Skin epidermis (tissue), 12 donors: ENCODE results near the gene POLR3F.

ENCODE experiments used
- H3K27ac ChIP-seq, 21 experiments: fragments of 200-600 bp; sonication (generic) in 11 of 21; one replicate each; pipeline ENCODE4 v1.5.0; 2020; ENCODE audit warnings: mild to moderate bottlenecking in 3 of 21, inconsistent platforms in 2 of 21, moderate library complexity in 2 of 21
- H3K4me3 ChIP-seq, 7 experiments: fragments of 200-600 bp; sonication (generic) in 2 of 7; one replicate each; pipeline ENCODE4 v1.5.0; 2020; ENCODE audit warnings: inconsistent platforms in 2 of 7, mild to moderate bottlenecking in 2 of 7, moderate library complexity in 1 of 7

POLR3F gene, protein sequence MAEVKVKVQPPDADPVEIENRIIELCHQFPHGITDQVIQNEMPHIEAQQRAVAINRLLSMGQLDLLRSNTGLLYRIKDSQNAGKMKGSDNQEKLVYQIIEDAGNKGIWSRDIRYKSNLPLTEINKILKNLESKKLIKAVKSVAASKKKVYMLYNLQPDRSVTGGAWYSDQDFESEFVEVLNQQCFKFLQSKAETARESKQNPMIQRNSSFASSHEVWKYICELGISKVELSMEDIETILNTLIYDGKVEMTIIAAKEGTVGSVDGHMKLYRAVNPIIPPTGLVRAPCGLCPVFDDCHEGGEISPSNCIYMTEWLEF

DNA sequence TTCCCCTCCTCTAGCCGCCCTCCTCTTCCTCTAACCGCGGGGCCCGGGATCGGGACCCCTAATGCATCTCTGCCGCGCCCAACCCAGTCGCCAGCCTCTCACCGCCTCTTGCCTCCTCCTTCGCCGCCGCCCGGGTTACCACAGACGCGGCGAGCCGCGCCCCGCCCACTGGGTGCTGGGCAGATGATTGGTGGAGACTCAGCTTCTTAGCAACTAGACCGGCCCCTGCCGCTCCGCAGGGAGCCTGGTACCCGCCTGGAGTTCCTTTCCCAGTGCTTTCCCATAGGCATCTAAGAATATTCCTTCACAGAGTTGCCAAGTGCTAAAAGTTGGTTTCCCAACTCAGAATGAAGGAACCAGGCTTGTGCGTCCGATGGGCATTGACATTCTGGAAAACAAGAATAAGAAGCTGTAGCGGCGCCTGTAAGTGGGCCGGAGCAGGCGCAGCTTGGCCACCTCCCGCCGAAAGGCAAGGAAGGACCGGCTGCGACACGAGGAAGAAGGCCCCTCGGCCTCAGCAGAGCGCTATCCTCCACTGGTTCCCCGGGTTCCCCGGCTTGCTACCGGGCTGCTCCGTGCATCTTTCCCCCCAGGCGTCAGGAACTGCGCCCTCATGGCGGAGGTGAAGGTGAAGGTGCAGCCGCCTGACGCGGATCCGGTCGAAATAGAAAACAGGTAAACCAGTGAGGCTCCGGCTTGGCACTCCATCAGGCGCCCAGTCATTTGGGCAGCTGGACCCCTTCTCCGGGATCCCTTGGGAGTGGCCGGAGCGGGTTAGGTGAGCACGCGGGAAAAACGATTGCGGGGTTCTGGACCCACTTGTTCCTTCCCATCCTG, at the start of gene POLR3F, which contains the start of gene DZANK1:
TSS of gene POLR3F (plus strand) at position 497 of the 837 bp plus-strand sequence. CDS start at position 614, 117 bp downstream.
TSS of gene DZANK1 (minus strand) at position 137 of the 837 bp plus-strand sequence. CDS start 1,672 bp downstream, outside the sequence.
- Histone ChIP-seq H3K27ac (peak within 1 kb of the TSS in 20 of 21 experiments; percentile 54 to 95 (median 88)), H3K4me3 (peak within 1 kb of the TSS; percentile 64 to 98 (median 94))

DNA sequence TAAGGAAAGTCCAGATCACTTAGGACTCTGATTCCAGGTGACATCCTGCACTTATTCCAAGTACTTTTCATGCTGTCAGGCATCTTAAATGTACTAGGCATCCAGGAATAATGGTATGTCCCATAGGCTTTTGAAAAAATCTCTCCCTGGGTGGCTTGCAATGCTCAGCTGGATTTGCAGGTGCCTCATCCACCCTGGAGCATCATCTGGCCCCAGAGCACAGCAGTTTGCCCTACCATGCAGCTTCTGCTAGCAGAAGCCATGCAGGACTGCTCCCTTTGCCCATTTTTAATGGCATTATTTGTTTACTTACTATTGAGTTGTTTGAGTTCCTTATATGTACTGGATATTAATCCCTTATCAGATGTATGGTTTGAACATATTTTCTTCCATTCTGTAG, 45.6 kb upstream of the POLR3F start:
- H3K27ac ChIP-seq: no peak overlapping the region
- no peak overlapping the region for H3K4me3 ChIP-seq

DNA sequence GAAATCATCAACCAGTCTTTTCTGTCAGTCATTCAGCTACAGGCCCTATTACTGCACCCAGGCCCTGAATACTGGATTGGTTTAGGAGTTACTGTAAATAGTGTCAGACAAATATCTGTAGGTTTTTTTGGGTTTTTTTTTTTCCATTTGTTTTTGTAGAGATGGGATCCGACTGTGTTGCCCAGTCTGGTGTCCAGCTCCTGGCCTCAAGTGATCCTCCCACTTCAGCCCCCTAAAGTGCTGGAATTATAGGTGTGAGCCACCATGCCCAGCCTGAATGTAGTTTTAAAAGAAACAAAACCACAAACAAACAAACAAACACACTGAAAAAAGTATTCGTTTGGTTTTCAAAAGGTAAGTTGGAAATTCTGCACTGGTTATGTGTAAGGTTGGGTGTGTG, 40.0 kb upstream of the POLR3F start:
- Histone ChIP-seq H3K4me3 (no peak overlapping the region), H3K27ac (no peak overlapping the region)

DNA sequence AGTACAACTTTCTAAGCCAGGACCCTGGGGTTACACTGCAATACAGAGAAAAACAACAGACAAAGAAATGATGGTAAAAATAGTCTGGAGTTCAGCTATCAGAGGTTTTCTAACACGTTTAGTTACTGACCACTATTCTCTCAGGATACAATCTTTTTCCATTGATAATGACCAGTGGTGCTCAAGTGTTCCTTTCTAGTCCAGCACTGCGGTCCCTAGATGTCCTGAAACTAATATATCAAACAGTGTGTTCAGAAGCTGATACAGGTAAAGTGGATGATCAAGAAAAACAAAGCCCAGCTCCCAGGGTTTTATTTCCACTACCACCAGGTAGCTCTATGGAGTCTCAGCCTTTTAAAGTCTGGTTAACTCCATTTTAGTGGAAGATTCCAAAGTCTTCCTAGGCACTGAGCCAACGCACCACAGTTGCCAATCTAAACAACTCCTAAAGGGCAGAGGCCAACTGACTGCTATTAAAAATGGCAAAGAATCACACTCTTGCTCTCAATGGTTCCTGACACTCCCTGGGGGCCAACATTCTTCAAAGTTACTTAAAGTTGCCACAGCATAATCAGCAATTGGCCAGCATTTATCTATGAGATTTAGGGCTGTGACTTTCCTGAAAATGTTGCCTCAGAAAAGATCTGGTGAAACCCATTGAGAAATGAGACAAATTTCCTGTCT, 38.6 kb upstream of the POLR3F start:
- Histone ChIP-seq H3K27ac (no peak overlapping the region), H3K4me3 (no peak overlapping the region)

DNA sequence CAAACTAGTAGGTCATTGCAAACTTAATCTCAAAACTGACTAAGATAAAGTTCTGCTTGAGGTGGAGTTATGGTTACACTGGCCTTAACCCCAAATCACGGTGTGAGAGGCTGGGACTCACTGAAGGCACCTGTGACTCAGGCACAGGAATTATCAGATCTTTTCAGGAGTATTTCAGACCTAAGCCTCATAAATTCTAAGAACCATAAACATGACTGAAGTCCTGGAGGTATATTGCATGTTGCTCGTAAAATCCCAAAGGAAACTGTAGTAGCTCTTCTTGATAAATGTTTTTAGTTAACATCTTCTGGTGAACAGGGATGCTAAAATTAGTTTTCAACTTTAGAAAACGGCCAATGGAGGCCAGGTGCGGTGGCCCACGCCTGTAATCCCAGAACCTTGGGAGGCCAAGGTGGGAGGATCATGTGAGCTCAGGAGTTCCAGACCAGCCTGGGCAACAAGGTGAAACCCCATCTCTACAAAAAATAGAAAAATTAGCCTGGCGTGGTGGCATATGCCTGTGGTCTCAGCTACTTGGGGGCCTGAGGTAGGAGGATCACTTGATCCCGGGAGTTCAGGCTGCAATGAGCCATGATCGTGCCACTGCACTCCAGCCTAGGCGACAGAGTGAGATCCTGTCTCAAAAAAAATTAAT, 36.9 kb upstream of the POLR3F start:
- Histone ChIP-seq H3K4me3 (no peak overlapping the region), H3K27ac (no peak overlapping the region)

DNA sequence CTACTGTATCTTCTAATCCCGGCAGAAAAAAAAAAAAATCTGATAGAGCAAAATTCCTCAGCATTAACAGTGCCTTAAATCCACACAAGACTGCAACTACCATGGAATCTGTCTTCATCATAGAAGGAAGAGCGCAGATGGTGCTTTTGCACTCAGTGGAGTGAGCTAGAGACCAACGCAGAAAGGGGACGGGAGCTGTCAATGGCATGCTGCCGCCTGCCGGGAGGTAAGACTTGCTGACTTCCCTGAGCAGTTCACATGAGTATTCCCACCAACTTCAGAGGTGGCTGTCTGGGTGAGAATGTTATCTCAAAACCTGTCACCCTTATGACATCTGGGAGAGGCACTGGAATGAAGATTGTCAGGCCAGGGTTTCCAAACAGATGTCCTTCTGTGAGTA, 36.0 kb upstream of the POLR3F start:
- Histone ChIP-seq H3K4me3 (no peak overlapping the region), H3K27ac (no peak overlapping the region)

DNA sequence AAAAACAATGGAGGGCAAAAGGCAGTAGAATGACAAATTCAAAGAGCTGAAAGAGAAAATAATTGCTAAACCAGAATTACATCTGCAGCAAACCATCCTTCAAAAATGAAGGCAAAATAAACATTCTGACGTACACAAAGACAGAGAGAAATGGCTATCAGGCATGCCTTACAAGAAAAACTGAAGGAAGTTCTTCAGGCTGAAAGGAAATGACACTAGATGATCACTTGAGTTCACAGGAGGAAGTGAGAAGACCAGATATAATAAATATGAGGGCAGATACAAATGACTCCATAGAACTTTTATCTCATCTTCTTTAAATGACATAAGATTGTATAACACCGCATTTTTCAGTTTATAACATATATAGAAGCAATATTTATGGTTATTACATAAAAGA, 30.3 kb upstream of the POLR3F start:
- no peak overlapping the region for H3K4me3 ChIP-seq
- no peak overlapping the region for H3K27ac ChIP-seq

DNA sequence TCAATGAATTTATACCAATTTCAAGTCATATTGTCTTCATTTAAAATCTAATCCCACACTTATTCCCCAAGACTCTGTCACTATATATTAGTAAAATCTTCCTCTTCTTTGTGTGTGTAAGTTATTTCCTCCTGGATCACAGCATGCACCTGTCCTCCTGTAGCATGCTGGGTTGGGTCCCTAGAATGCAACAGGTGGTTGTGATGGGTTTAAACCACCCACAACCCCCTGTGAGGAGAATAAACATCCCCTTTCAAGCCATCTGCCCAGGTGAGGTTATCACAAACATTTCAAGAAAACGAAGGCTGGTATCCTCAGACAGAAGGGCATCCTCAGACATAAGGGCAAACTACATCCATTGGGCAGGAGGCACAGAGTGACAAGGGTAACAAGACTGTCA, 26.8 kb upstream of the POLR3F start:
- no peak overlapping the region for H3K27ac ChIP-seq
- no peak overlapping the region for H3K4me3 ChIP-seq

DNA sequence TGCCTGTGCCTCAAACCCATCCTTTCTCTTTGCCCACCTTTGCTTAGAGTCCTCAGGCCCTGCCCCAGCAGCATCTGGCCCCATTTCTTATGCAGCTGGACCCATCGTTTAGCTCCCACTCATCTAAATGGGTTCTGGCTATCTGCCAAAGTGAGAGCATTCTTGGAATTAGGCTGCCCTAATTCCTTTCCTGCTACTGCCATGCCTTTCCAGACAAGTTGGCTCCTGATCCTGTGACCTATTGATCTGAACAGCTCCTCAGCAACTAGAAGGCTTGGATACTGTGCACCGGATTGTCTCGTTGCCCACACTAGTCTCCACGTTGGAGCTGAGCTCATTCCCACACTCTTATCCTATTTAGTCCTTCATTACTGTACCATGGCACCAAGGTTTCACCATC, 23.3 kb upstream of the POLR3F start:
- Histone ChIP-seq H3K27ac (no peak overlapping the region), H3K4me3 (no peak overlapping the region)

DNA sequence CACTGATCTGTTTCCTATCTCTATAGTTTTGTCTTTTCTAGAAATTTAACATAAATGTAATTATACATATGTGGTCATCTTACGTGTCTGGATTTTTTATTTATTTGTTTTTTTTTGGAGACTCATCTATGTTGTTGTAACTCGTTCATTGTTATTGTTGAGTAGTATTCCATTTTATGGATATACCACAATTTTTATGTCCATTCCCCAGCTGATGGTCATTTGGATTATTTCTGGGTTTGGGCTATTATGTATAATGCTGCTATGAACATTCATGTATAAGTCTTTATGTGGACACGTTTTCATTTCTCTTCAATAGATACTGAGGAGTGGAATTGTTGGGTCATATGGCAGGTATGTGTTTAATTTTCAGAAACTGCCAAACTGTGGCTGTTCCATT, 10.6 kb upstream of the POLR3F start:
- Histone ChIP-seq H3K4me3 (no peak overlapping the region), H3K27ac (no peak overlapping the region)

DNA sequence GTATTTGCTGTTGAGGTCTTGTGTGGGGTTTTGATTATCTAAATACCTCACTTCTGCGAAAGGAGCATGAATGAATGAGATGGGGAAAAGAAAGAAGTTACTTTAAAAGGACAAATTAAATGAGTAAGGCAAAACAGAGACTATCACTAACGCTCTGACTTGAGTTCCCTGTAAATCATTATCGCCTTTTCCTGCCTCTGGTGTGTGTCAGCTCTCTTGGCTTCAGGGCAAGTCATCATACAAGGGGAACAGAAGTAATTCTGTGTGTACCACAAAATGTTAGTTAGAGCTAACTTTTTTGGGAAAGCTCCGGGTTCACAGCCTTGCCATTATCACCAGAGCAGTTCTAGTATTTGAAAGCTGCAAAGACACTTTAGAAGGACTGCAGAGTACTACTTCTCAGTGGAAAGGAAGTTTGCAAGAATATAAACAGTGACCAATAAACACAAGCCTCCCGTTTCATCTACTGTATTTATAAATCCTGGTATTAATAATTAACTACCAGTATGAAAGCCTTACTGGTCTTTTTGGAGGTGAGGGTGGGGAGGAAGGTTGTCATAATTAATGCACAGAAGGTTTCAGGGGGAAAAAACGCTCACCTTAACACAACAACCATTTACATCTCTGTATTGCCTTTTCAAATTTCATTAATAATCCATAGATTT, 1.5 kb upstream of the POLR3F start:
- H3K4me3 ChIP-seq: peak overlapping the region in 4 of 7 experiments; percentile 64 to 97 (median 94)
- no peak overlapping the region for H3K27ac ChIP-seq

DNA sequence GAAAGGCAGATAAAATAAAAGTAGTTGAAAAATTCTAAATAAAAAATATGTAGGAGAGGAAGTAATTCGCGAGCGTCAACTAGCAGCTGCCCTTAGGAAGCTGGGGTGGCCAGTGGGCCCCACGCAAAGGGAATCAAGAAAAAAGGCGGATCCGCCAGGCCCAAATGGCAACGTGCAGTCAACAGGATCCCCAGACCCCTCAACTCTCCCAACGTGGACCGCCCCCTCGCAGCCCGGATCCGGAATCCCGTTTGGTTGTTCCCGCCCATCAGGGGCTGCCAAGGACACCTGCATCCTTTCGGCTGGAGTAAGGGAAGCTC, 656 bp upstream of the POLR3F start:
- peak overlapping the region in 16 of 21 experiments; percentile 65 to 95 (median 88) for H3K27ac ChIP-seq

DNA sequence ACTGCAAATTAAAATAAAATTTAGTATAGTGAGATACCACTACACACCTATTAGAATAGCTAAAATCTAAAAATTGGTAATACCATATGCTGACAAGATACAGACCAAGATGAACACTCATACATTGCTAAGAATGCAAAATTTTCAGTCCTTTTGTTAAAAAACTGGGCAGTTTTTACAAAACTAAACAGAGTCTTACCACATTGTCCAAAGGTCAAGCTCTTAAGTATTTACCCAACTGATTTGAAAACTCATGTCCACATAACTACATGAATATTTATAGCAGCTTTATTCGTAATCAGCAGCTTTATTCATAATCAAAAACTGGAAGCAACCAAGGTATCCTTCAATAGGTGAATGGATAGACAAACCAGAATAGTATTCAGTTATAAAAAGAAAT, 10.0 kb downstream of the POLR3F start:
- H3K27ac ChIP-seq: no peak overlapping the region
- no peak overlapping the region for H3K4me3 ChIP-seq

More for the DNA sequence above, 656 bp upstream of the POLR3F start:
- peak overlapping the region; percentile 64 to 98 (median 94) for H3K4me3 ChIP-seq

DNA sequence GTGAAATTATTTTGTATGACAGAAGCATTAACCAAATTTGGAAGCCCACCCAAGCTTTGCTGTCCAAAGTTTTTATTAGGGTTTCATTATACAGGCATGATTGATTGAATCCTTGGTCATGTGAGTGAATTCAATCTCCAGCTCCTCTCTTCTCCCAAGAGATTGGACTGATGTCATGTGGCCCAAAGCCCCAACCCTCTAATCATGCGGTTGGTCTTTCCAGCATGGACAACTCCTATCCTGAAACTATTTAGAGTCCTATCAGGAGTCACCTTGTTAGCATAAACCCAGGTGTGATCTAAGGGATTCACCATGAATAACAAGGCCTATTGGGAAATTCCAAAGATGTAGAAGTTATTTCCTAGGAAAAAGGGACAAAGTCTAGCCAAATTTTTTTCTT, 10.6 kb downstream of the POLR3F start:
- Histone ChIP-seq H3K27ac (no peak overlapping the region), H3K4me3 (no peak overlapping the region)

DNA sequence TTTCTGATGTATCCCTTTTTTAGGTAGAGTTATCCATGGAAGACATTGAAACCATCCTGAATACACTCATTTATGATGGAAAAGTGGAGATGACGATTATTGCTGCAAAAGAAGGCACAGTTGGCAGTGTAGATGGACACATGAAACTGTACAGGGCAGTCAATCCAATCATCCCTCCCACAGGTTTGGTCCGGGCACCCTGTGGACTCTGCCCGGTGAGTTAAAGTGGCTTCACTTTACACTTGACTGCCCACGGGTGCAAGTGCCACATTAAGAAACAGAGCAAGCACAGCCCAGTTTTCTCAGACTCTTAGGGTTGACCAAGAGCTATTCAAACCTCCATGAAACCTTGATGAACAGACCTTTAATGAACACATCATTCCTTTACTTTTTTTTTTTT, 14.4 kb downstream of the POLR3F start:
- Histone ChIP-seq H3K27ac (no peak overlapping the region), H3K4me3 (no peak overlapping the region)

DNA sequence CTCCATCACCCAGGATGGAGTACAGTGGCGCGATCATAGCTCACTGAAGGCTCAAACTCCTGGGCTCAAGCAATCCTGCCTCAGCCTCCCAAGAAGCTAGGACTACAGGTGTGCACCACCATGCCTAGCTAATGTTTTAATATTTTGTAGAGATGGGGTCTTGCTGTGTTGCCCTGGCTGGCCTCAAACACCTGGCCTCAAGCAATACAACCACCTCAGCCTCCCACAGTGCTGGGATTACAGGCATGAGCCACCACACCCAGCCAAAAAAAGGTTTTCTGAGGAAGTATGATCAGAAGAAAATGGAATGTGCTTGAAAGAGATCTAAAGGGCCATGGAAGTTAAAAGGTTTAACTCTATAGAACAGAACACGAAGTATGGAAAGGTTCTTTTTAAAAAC, 21.1 kb downstream of the POLR3F start:
- no peak overlapping the region for H3K27ac ChIP-seq
- no peak overlapping the region for H3K4me3 ChIP-seq

DNA sequence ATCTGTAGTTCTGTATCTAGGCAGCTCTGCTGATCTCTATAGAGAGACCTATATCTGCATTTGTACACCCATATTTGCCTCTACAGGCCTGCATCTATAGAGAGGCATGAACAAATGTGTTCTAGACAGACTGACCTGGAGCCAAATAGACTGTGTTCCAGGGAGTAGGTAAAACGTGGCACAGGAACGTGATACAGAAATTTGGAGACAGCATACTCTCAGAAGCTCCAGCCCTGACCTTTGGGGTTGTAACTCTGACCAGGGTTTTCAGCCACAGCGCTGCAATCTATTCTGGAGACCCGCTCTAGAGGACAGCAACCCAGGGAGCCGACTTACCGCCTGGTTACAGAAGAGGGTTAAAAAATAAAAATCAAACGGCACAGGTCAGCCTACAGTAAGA, 28.9 kb downstream of the POLR3F start:
- Histone ChIP-seq H3K4me3 (peak overlapping the region in 6 of 7 experiments; percentile 56 to 90 (median 66)), H3K27ac (peak overlapping the region in 9 of 21 experiments; percentile 50 to 87 (median 79))

DNA sequence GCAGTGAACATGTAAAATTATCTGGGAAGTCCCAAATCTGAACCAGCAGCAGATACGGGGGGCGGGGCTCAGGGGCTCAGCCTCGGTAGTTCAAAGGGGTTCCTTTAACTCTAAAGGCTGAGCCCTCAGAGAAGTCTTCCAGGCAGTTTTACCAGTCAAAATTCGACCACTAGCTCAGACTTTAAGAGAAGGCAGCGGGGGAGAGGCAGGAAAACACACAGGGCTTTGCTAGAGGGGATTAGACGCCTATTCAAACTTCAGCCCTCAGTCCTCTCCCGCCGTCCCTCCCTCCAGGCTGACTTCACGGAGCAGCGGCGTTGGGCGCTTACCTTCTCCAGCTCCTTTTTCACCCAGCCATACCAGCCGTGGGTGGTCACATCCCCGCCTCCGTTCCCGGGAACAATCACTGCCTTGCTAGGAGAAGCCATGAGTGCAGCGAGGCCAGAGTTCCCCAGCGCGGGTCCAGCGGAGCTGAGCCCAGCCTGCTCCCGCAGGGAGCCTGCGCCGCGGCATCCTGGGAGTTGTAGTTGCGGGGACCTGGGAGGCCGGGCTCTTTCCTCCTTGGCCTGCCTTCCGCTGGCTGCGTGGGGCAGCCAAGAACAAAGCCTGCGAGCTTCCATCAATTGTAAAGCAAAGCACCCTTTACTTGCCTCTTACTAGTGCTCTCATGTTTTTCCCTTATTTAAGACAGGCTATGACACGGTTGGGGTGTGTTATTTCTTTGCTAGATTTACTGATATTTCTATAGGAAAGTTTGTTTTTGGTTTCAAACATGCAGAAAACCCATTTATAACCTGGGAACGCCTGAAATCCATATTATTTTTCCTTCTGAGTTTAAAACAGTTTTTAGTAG, 29.8 kb downstream of the POLR3F start, which contains the start of gene RBBP9:
TSS of gene RBBP9 (minus strand) at position 486 of the 853 bp plus-strand sequence. CDS start at position 428, 58 bp downstream.
- peak within 1 kb of the TSS in 20 of 21 experiments; percentile 3 to 89 (median 78) for H3K27ac ChIP-seq
- peak within 1 kb of the TSS; percentile 56 to 90 (median 66) for H3K4me3 ChIP-seq
